ENCODE data around the gene RPL37A.

The RPL37A gene

GRCh38 chr2:216485745-216486144, 12.9 kb upstream of the RPL37A start:
- H3K4me3 ChIP-seq (ENCODE audit: control insufficient read depth, low read depth, low read length) = no peak overlapping the region
- TF ChIP-seq, protein P1, sequence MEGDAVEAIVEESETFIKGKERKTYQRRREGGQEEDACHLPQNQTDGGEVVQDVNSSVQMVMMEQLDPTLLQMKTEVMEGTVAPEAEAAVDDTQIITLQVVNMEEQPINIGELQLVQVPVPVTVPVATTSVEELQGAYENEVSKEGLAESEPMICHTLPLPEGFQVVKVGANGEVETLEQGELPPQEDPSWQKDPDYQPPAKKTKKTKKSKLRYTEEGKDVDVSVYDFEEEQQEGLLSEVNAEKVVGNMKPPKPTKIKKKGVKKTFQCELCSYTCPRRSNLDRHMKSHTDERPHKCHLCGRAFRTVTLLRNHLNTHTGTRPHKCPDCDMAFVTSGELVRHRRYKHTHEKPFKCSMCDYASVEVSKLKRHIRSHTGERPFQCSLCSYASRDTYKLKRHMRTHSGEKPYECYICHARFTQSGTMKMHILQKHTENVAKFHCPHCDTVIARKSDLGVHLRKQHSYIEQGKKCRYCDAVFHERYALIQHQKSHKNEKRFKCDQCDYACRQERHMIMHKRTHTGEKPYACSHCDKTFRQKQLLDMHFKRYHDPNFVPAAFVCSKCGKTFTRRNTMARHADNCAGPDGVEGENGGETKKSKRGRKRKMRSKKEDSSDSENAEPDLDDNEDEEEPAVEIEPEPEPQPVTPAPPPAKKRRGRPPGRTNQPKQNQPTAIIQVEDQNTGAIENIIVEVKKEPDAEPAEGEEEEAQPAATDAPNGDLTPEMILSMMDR (IDR thresholded peaks at IDR 0.05; ENCODE audit: control insufficient read depth, insufficient read depth, low read depth, low read length, missing control alignments) = no peak
- no peak for DNase-seq (ENCODE audit: low read depth)

GRCh38 chr2:216486271-216486670, 12.4 kb upstream of the RPL37A start:
- DNase-seq (ENCODE audit: low read depth) = no peak
- TF ChIP-seq, protein P1 (IDR thresholded peaks at IDR 0.05; ENCODE audit: control insufficient read depth, insufficient read depth, low read depth, low read length, missing control alignments) = no peak
- H3K4me3 ChIP-seq (ENCODE audit: control insufficient read depth, low read depth, low read length) = no peak overlapping the region

GRCh38 chr2:216486708-216487107, 11.9 kb upstream of the RPL37A start:
- TF ChIP-seq, protein P1 (IDR thresholded peaks at IDR 0.05; ENCODE audit: control insufficient read depth, insufficient read depth, low read depth, low read length, missing control alignments) = no peak
- no peak for DNase-seq (ENCODE audit: low read depth)
- H3K4me3 ChIP-seq (ENCODE audit: control insufficient read depth, low read depth, low read length) = no peak overlapping the region

DNA sequence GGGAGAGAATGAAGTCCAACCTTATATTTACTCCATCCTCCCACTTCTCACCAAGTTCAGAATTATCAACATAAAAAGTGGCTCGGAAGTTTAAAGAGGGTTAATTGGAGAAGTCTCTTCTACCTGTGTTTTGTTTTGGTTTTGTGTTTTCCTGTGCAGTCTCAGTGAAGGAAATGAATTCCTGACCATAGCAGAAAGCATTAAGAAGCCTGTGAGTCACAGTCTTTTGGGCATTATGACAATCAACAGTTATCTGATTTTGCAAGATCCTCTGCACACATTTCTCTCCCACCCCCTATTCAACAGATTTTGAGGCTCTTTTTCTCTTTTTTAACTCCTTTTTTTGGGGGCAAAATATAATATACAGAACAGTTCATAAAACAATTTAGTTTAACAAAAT, 8.6 kb upstream of the RPL37A start:
- TF ChIP-seq, protein P1 (IDR thresholded peaks at IDR 0.05; ENCODE audit: control insufficient read depth, insufficient read depth, low read depth, low read length, missing control alignments) = no peak
- H3K4me3 ChIP-seq (ENCODE audit: control insufficient read depth, low read depth, low read length) = no peak overlapping the region
- DNase-seq (ENCODE audit: low read depth) = peak; percentile 40

GRCh38 chr2:216491793-216492596, 6.6 kb upstream of the RPL37A start:
- no peak for DNase-seq (ENCODE audit: low read depth)
- H3K4me3 ChIP-seq (ENCODE audit: control insufficient read depth, low read depth, low read length) = no peak overlapping the region
- TF ChIP-seq, protein P1 (IDR thresholded peaks at IDR 0.05; ENCODE audit: control insufficient read depth, insufficient read depth, low read depth, low read length, missing control alignments) = no peak

GRCh38 chr2:216492597-216493333, 5.9 kb upstream of the RPL37A start:
- H3K4me3 ChIP-seq (ENCODE audit: control insufficient read depth, low read depth, low read length) = no peak overlapping the region
- peak; percentile 40 for DNase-seq (ENCODE audit: low read depth)
- TF ChIP-seq, protein P1 (IDR thresholded peaks at IDR 0.05; ENCODE audit: control insufficient read depth, insufficient read depth, low read depth, low read length, missing control alignments) = no peak
